ENCODE data around the gene MYH14.

DNA sequence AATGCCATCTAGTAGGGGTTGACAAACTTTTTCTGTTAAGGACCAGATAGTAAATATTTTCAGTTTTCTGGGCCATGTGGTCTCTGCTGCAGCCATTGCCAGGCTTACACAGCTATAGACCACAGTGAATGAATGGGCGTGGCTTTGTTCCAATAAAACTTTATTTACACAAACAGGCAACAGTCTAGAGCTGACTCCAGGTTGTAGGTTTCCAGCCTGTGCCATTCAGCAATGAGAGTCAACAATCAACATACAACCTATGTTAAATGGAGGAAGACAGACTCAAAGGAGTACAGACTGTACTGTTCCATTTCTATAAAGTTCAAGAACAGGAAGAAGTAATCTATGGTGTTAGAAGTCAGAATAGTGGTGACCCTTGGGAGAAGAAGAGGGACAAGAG is 25.1 kb upstream of the MYH14 start:
- no peak for TF ChIP-seq REPIN1 (CRISPR knock-in tag; IDR thresholded peaks at IDR 0.05; ENCODE audit: borderline replicate concordance, low read depth)
- TF ChIP-seq, protein P1, sequence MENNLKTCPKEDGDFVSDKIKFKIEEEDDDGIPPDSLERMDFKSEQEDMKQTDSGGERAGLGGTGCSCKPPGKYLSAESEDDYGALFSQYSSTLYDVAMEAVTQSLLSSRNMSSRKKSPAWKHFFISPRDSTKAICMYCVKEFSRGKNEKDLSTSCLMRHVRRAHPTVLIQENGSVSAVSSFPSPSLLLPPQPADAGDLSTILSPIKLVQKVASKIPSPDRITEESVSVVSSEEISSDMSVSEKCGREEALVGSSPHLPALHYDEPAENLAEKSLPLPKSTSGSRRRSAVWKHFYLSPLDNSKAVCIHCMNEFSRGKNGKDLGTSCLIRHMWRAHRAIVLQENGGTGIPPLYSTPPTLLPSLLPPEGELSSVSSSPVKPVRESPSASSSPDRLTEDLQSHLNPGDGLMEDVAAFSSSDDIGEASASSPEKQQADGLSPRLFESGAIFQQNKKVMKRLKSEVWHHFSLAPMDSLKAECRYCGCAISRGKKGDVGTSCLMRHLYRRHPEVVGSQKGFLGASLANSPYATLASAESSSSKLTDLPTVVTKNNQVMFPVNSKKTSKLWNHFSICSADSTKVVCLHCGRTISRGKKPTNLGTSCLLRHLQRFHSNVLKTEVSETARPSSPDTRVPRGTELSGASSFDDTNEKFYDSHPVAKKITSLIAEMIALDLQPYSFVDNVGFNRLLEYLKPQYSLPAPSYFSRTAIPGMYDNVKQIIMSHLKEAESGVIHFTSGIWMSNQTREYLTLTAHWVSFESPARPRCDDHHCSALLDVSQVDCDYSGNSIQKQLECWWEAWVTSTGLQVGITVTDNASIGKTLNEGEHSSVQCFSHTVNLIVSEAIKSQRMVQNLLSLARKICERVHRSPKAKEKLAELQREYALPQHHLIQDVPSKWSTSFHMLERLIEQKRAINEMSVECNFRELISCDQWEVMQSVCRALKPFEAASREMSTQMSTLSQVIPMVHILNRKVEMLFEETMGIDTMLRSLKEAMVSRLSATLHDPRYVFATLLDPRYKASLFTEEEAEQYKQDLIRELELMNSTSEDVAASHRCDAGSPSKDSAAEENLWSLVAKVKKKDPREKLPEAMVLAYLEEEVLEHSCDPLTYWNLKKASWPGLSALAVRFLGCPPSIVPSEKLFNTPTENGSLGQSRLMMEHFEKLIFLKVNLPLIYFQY (CRISPR knock-in tag; IDR thresholded peaks at IDR 0.05; ENCODE audit: borderline replicate concordance): no peak
- TF ChIP-seq ZNF790 (CRISPR knock-in tag; IDR thresholded peaks at IDR 0.05; ENCODE audit: borderline replicate concordance): no peak
- no peak for TF ChIP-seq POLR2A (IDR thresholded peaks at IDR 0.05; ENCODE audit: insufficient read depth in 1 of 2, low read depth in 2 of 2, low read length in 2 of 2)
- TF ChIP-seq ZNF136 (CRISPR knock-in tag; IDR thresholded peaks at IDR 0.05; ENCODE audit: low read depth): no peak
- TF ChIP-seq, protein P2, sequence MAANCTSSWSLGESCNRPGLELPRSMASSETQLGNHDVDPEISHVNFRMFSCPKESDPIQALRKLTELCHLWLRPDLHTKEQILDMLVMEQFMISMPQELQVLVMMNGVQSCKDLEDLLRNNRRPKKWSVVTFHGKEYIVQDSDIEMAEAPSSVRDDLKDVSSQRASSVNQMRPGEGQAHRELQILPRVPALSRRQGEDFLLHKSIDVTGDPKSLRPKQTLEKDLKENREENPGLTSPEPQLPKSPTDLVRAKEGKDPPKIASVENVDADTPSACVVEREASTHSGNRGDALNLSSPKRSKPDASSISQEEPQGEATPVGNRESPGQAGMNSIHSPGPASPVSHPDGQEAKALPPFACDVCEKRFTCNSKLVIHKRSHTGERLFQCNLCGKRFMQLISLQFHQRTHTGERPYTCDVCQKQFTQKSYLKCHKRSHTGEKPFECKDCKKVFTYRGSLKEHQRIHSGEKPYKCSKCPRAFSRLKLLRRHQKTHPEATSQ (CRISPR knock-in tag; IDR thresholded peaks at IDR 0.05; ENCODE audit: borderline replicate concordance): no peak
